K562 (cell line): ENCODE measurements around the gene LAG3.

Experiments
- ATF2 ChIP-seq: sonication (generic); formaldehyde crosslinking; IDR thresholded peaks from 2 replicates; pipeline ENCODE4 v1.8.1; 2022; ENCODE audit warnings: missing genetic modification reagents
- CTCF ChIP-seq, 3 experiments: IDR thresholded peaks in 2 of 3; conservative IDR thresholded peaks in 1 of 3; 2 replicates each; pipeline ENCODE4 v1.5.1; 2011 to 2012; ENCODE audit warnings: low read length in 3 of 3, mild to moderate bottlenecking in 3 of 3, control low read depth in 2 of 3, improper control_type of control experiment in 1 of 3, inconsistent platforms in 1 of 3, low read depth in 1 of 3, mixed read lengths in 1 of 3, moderate library complexity in 1 of 3; ENCODE audit not compliant: insufficient read depth in 2 of 3
- FOXJ3 ChIP-seq: sonication (generic); formaldehyde crosslinking; IDR thresholded peaks from 2 replicates; pipeline ENCODE4 v1.4.0; 2020; ENCODE audit warnings: mild to moderate bottlenecking, missing genetic modification reagents
- JUND ChIP-seq, 2 experiments: IDR thresholded peaks; 2 replicates in 1 of 2; 3 replicates in 1 of 2; pipeline ENCODE4 v1.6.1; 2011; ENCODE audit warnings: borderline replicate concordance in 2 of 2, low read depth in 2 of 2, low read length in 2 of 2, improper control_type of control experiment in 1 of 2, missing biosample characterization in 1 of 2, missing genetic modification characterization in 1 of 2, missing genetic modification reagents in 1 of 2
- RBFOX2 ChIP-seq: fragments of 200-400 bp; formaldehyde crosslinking; IDR thresholded peaks from 2 replicates; pipeline ENCODE4 v1.6.1; 2017; ENCODE audit warnings: low read depth, mild to moderate bottlenecking, low read length, moderate library complexity
- TRIM24 ChIP-seq, 2 experiments: fragments of 450-650 bp; IDR thresholded peaks; 2 replicates each; pipeline ENCODE4 v1.6.1; 2016
- UBTF ChIP-seq, 2 experiments: IDR thresholded peaks; 2 replicates each; pipeline ENCODE4 v1.6.1; 2012; ENCODE audit warnings: improper control_type of control experiment in 2 of 2, low read depth in 2 of 2, low read length in 2 of 2, borderline replicate concordance in 1 of 2
- ZBTB7A ChIP-seq: IDR thresholded peaks from 2 replicates; pipeline ENCODE4 v1.6.1; 2011; ENCODE audit warnings: low read depth, mild to moderate bottlenecking, low read length, moderate library complexity, borderline replicate concordance; ENCODE audit not compliant: control insufficient read depth
- ZNF830 ChIP-seq: fragments of 250-450 bp; sonication (Bioruptor Pico); IDR thresholded peaks from 2 replicates; pipeline ENCODE4 v1.5.0; 2021; ENCODE audit warnings: mild to moderate bottlenecking

GRCh38 chr12:6750506-6750905 is 21.8 kb upstream of the LAG3 start:
- TF ChIP-seq ATF2 (CRISPR knock-in tag): no peak
- no peak for TF ChIP-seq ZNF830 (CRISPR knock-in tag)
- no peak for TF ChIP-seq ZBTB7A
- no peak for TF ChIP-seq FOXJ3
- no peak for TF ChIP-seq TRIM24 (IDR thresholded peaks at IDR 0.05)
- TF ChIP-seq JUND (IDR thresholded peaks at IDR 0.05; ENCODE audit: borderline replicate concordance, low read depth, low read length): no peak
- TF ChIP-seq JUND (tag; IDR thresholded peaks at IDR 0.05; ENCODE audit: borderline replicate concordance, low read depth, low read length): no peak
- no peak for TF ChIP-seq UBTF (IDR thresholded peaks at IDR 0.05; ENCODE audit: borderline replicate concordance in 1 of 2, low read depth in 2 of 2, low read length in 2 of 2)
- TF ChIP-seq CTCF (IDR thresholded peaks at IDR 0.05 in 2 of 3, conservative IDR thresholded peaks at IDR 0.05 in 1 of 3; ENCODE audit: insufficient read depth in 2 of 3, low read depth in 1 of 3, low read length in 3 of 3): no peak
- no peak for TF ChIP-seq RBFOX2
